GM12891 (cell line): Measurements from ENCODE around the gene TAS1R3.

ENCODE experiments used
- PAX5 ChIP-seq: IDR thresholded peaks from 2 replicates; pipeline ENCODE4 v1.6.1; 2011; ENCODE audit warnings: low read length, moderate library complexity, mild to moderate bottlenecking; ENCODE audit not compliant: insufficient read depth, severe bottlenecking
- POLR2A ChIP-seq: IDR thresholded peaks from 2 replicates; pipeline ENCODE4 v1.6.1; 2011; ENCODE audit warnings: low read depth, low read length, control low read depth
- POLR2AphosphoS5 ChIP-seq: IDR thresholded peaks from 2 replicates; pipeline ENCODE4 v1.6.1; 2011; ENCODE audit warnings: low read depth, low read length, control low read depth

DNA sequence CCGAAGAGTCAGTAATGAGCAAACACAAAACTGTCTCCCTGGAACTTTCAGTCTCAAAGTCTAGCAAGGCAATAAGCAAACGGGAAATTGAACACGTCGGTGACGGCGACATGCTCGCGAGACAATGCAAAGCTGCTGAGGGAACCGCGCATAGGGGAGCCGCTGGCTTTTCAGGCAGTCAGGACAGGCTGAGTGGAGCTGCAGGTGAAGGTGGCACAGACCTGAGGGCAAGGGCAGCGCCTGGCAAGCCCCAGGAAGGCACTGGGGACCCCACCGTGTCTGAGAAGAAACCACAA lies 11.5 kb upstream of the TAS1R3 start:
- TF ChIP-seq POLR2A (no peak), POLR2AphosphoS5 (no peak), PAX5 (no peak)
